Spleen (tissue), 7 donors: Measurements from ENCODE around the gene RNF126.

ENCODE experiments used
- CTCF ChIP-seq, 11 experiments: fragments of 200-600 bp in 7 of 11; fragments of 450-650 bp in 4 of 11; sonication (generic) in 4 of 11; IDR thresholded peaks in 8 of 11; conservative IDR thresholded peaks in 3 of 11; 1 replicate in 7 of 11; 2 replicates in 4 of 11; pipeline versions ENCODE4 v1.4.0 to v1.8.0; 2016 to 2021; ENCODE audit warnings: antibody characterized with exemption in 11 of 11, inconsistent platforms in 4 of 11, mild to moderate bottlenecking in 1 of 11
- POLR2AphosphoS5 ChIP-seq, 3 donors: sonication (generic); formaldehyde crosslinking; IDR thresholded peaks; one replicate each; pipeline ENCODE4 v1.5.1; 2017; ENCODE audit warnings: antibody characterized with exemption in 3 of 3
- donor health status: DM: no; HTN: no; CAD: no; lungs with moderate emphysema.
- donor health status: DM: no; HTN: no; CAD: no.
- donor health status: DM: no; HTN: no; CAD: no.

GRCh38 chr19:623175-623916, 39.7 kb downstream of the RNF126 start:
- TF ChIP-seq CTCF (IDR thresholded peaks at IDR 0.05 in 8 of 11, conservative IDR thresholded peaks at IDR 0.05 in 3 of 11) (no peak), POLR2AphosphoS5 (IDR thresholded peaks at IDR 0.05) (no peak)
